KG1 (cell line): Measurements from ENCODE around the gene ADAMTS15.

Source experiments
- DNase-seq: peaks from one replicate; lab custom pipeline; 2025; lab: John Stamatoyannopoulos, UW

Gene ADAMTS15, protein sequence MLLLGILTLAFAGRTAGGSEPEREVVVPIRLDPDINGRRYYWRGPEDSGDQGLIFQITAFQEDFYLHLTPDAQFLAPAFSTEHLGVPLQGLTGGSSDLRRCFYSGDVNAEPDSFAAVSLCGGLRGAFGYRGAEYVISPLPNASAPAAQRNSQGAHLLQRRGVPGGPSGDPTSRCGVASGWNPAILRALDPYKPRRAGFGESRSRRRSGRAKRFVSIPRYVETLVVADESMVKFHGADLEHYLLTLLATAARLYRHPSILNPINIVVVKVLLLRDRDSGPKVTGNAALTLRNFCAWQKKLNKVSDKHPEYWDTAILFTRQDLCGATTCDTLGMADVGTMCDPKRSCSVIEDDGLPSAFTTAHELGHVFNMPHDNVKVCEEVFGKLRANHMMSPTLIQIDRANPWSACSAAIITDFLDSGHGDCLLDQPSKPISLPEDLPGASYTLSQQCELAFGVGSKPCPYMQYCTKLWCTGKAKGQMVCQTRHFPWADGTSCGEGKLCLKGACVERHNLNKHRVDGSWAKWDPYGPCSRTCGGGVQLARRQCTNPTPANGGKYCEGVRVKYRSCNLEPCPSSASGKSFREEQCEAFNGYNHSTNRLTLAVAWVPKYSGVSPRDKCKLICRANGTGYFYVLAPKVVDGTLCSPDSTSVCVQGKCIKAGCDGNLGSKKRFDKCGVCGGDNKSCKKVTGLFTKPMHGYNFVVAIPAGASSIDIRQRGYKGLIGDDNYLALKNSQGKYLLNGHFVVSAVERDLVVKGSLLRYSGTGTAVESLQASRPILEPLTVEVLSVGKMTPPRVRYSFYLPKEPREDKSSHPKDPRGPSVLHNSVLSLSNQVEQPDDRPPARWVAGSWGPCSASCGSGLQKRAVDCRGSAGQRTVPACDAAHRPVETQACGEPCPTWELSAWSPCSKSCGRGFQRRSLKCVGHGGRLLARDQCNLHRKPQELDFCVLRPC

DNA sequence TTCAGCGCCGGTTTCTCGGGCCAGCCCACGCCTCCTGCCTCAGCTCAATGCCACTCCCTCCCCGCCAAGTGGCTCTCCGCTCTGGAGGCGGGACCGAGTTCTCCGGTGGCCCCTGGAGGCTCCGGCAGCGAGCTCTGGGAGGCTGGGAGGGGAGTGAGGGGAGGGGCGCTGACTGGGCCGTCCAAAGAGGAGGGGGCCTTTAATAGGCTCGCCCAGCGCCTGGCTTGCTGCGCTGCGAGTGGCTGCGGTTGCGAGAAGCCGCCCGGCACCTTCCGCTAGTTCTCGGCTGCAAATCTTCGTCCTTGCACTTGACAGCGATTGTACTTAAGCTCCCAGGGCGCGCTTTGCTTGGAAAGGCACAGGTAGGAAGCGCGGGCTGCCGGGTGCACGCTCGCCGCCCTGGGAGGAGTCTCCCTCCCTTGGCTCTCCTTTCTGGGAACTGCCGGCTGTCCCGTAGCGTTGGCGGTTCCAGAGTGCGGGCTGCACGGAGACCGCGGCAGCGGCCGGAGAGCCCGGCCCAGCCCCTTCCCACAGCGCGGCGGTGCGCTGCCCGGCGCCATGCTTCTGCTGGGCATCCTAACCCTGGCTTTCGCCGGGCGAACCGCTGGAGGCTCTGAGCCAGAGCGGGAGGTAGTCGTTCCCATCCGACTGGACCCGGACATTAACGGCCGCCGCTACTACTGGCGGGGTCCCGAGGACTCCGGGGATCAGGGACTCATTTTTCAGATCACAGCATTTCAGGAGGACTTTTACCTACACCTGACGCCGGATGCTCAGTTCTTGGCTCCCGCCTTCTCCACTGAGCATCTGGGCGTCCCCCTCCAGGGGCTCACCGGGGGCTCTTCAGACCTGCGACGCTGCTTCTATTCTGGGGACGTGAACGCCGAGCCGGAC is at the start of gene ADAMTS15:
Gene ADAMTS15, plus strand, starts transcription at position 230 of the 894 bp plus-strand sequence. Its CDS starts 329 bp downstream, at position 559.
- no peak for DNase-seq

DNA sequence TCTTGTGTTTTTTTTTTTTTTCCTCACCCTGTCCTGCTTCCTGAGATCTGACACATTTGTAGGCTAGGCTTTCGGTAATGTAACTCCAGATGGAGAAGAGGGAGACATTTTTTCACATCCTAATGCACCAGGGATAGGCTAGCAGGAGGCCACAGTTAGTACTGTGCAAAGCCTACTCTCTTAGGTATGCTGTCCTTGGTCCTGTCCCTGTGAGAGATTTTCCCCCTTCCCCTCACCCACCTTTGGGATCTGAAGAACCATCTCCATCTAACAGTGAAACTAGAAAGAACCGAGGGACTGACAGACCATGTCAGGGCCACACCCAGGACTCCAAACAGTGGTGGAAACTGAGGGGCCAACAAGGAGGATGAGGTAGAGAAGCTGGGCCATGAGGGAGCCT is 49.2 kb upstream of the ADAMTS15 start:
- no peak for DNase-seq

DNA sequence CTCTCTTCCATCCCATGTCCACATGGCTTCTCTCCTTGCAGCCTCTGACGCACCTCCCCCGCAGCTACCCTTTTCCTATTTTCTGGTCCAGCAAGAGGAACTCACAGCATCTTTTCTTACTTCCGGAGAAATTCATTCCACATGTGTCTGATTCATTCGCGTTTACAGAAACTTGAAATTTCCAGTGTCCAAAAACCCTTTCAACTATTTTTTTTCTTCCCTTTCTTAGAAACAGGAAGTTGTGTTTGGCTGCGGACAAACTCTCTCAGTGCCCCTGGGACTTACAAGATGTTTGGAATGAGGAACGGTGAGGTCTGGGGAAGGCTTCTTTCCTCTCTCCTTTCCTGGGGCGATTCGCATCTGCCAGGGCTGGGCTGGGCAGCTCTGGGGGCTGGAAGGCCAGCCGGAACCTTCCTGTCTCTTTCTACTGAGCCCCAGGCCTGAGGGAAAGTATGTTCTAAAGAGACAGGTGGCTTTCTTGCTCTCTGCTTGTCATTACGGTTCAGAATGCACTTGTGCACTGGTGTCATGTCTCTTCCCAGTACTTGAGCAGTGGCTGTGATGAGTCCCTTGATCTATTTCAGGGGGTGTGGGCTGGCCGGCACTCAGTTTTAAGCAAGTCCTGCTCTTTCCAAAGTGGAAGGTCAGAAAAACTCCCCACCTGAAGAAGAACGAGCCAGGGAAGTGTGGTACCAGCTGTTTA is 47.5 kb upstream of the ADAMTS15 start:
- DNase-seq, result peak; percentile 70

DNA sequence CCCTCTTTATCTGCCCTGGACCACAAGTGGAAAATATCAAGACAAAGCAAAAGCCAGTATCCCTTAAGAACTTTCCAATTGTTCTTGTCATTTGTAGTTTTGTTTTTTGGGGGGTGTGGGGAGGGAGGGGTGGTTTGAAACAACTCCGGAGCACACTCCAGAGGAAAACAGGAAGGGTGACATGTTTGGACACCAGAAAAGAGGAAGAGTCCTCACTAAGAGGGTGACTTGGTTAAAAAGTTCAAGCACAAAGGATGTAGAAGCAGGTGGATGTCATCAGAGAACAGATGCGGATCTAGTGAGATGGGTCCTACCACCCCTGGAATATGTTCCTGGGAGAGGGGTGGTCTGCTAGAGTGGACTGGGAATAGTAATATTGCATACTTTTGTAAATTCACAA is 45.9 kb upstream of the ADAMTS15 start:
- no peak for DNase-seq

DNA sequence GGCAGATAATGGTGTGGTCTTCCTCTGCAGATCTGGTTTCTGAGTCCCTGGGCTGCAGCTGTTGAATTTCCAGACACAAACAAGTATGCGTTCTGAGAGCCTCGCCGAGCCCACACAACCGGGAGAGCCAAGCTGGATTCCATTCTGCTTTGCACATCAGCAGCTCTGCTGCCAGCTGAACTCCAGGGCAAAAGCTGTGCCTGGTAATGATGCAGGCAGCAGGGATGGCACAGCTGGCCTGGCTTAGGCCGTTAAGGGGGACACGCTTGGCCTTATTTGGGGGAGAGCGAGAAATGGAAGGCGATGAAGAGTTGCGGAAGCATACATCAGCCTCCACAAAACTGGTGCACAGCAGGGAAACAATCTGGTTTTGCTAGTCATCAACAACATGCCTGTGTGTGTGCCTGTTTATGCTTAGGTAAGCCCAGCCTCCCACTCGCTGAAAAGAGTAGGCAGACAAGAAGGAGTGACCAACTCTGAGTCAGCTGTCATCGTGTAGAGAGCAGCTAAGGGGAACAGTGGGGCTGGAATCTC is 45.1 kb upstream of the ADAMTS15 start:
- DNase-seq, result no peak

DNA sequence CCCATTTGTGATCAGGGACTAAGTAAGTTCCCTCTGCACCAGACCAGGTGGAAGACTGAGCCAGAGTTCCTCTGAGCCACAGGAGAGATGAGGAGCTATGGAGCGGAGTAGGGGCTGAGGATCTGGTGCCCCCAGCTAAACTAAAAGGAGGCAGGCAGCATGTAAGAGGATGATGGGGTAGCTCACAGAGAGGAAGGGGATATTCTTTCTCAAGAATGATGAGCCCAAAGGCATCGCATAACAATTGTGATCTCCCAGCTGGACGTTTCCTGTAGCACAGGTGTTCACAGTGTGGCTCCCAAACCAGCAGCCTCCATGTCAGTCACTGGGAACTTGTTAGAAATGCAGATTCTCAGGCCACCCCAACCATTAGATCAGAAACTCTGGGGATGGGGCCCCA is 44.5 kb upstream of the ADAMTS15 start:
- DNase-seq, result no peak

DNA sequence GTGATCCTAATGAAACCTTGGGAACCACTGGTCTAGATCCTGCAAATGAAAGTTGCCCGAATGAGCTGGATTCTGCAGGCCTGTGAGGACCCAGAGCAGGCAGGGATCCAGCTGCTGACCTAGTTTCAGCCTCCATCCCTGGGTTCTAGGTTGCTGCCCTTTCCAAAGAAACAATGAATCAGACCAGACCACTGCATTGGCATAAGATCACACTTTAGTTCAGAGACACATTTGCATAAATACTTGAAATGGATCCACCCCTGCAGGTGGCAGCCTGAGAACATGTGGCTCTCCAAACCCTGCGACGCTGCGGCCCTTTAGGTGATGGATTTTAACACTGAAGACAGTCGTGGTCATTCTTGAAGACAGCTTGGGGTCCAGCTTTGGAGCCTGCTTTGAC is 43.7 kb upstream of the ADAMTS15 start:
- no peak for DNase-seq

DNA sequence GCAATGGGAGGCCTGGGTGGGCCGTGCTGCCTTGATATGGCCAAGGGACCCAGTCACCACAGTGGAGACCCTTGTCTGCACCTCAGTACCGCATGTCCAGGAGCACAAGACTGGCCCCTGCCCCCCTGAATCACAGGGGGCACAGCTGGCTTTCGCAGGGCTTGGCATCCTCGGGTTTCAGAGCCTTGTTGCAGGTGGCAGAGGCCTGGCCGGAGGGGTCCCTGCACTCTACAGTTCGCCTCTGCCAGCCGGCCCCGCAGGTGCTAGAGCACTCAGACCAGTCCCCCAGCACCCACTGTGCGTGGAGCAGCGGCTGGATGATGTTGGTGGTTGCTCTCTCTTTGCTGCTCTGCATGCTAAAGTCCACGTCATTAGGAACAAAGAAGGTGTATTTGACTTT is 43.0 kb upstream of the ADAMTS15 start:
- DNase-seq, result no peak

DNA sequence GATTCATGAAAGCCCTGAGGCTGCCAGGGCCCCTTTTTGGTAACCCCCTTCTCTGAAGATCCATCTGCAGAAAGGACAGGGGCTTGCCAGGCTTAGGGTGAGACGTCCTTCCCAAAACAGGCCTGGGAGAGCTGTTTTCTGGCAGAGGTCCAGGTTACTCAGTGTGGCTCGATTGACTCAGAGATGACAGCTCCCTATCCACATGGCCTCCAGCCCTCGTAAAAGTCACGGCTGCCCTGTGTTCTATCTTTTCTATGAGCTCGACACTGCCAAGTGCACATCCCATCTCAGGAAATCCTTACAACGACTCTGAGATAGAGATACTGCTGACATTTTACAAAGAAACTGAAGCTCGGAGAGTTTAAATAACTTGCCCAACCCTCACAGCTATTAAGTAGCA is 40.5 kb upstream of the ADAMTS15 start:
- DNase-seq, result no peak

DNA sequence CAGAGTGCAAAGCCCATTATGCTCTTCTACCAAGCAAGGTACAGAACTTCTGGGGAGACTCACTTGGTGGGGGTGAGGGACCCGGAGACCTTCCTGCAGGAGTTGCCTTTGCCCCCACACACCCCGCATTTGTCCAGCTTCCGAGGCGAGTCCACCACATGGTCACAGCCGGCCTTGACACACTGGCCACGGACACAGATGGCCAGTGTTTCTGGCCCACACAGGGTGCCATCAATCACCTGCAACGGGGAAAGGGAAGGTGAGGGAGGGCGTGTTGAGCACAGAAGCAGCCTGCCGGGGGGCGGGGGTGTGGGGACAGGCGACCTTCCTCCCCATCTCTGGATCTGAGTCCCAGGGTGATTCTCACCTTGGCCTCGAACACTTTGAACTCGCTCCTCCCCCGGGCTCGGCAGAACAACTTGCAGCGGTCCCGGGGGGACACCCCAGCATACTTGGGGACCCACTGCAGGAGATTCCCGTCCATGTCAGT is 40.0 kb upstream of the ADAMTS15 start:
- DNase-seq, result no peak

DNA sequence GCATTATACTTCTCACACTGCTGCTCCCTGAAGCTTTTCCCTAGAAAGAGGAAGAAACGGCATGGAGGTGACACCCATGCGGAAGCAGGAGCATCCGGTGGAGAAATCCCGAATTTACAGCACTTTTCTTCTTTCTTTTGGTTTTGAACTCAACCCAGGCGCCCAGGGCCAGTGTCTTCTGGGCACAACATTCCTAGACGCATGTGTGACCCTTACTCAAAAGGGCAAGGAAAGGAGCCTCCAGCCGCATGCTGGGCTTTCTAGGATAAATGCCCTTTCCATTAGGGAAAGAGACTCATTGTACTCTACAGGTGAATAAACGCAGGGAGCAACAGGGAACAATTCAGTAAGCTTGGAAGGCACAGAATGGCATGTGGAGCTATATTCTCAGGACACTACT is 39.5 kb upstream of the ADAMTS15 start:
- DNase-seq, result no peak

DNA sequence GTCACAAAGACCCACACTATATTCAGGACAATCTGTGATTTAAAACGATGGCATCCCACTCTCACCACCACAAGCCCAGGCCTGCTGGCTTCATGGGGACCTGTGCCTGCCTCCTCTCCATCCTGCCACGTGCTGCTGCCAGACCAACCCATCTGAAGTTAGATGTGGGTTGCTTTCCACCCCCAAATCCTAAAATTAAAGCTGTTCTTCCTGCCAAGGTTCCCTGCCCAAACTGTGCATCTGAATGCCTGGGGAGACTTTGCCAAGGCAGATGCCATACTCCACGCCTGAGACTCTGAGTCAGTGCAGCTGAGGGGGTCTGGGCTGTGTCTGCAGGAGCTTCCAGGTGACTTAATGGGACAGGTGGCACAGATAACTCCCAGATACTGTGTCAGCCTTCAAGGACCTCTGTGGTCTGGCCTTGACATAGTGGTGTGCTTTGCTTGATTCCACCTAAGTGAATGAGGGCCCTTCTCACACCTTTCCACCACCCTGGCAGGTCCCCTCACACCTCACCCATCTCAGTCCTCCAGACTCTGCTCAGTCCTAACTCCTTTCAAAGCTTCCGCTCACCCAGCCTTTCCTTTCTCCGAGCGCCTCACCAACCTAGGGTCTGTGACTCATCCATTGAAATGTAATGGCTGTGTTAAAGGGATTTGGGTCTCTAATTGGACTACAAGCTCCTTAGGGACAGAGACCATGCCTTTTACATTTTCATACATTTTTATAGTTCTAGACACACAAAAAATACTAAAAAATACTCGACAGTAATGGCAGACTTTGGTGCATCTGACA is 38.7 kb upstream of the ADAMTS15 start:
- no peak for DNase-seq

DNA sequence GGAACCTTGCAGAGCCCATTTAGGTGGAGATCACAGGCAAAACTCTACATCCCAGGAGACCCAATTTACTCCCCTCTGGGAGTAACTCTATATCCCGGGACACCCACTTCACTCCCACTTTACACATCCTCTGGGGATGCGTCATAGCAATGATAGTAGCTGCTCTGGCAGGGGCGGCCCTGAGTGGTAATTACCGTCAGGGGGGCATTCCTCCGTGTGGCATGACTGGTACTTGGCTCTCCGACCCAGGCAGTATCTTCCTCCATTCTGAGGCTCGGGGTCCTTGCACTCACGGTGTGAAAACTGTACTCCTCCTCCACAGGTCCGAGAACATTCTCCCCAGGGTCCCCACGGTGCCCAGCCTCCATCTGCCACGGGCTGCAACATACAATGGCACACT is 37.2 kb upstream of the ADAMTS15 start:
- no peak for DNase-seq

DNA sequence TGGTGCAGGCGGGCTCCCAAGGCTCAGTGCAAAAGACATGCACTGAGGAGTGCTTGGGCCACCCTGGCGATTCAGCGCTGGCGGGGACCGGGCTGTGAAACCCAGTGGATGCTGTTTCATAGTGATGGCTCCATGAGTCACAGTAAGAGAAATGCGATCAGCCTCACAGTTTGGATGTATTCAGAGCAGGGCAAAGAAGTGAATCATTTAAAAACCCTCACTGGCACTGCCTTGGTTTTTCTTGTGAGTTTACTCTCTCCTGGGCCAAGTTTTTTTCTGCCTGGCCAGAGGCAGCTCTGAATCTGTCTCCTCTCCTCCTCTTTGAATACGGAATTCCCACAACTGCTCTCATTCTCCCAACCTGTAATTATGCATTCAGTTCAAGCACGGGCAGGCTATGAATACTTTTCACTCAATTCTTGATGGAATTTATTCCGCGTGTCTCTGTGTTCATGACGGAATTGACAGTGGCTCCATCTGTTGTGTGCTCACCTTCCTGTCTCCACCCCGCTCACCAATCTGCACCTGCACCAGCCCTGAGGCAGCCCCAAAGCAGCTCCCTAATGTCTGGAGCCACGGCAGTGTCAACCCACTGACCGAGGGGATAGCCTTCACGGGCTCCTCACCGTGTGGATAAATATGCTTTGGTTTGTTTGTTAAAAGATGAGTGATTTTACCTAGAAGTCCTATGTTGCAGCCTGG is 34.9 kb upstream of the ADAMTS15 start:
- DNase-seq, result no peak

DNA sequence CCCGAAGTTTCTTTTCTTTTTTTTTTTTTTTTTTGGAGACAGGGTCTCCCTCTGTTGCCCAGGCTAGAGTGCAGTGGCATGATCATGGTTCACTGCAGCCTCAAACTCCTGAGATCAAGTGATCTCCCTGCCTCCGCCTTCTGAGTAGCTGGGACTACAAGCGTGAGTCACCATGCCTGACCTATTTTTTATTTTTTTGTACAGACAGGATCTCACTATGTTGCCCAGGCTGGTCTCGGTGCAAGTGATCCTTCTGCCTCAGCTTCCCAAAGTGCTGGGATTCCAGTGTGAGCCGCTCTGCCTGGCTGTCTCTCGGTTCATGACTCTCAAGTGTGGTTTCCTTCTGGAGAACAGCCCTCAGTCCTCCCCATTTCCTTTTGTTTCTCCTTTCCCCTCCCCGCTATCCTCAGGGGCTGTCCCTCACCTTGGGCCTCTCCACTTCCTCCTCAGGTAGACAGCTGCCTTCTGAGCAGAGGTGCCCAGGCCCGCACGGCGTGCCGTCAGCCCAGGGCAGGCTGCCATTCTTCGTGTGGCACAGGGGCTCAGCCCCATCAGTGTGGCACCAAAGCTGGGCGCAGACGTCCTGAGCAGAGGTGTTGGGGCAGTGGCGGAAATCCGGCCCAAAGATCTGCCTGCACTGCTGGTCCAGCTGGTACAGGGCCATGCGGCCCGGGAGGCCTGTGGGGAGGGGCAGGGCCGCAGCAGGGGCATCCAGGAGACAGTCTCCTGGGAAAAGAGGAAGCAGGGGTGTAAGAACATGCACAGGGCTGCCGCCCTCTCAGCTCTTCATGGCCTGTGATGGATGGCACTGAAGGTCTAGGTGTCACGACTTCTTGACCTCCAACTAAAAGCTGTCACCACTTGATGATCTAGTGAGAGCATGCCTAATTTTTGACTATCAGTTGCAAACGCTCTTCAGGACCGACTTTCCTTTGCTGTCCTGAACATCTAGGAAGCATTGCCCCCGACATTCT is 34.1 kb upstream of the ADAMTS15 start:
- no peak for DNase-seq

DNA sequence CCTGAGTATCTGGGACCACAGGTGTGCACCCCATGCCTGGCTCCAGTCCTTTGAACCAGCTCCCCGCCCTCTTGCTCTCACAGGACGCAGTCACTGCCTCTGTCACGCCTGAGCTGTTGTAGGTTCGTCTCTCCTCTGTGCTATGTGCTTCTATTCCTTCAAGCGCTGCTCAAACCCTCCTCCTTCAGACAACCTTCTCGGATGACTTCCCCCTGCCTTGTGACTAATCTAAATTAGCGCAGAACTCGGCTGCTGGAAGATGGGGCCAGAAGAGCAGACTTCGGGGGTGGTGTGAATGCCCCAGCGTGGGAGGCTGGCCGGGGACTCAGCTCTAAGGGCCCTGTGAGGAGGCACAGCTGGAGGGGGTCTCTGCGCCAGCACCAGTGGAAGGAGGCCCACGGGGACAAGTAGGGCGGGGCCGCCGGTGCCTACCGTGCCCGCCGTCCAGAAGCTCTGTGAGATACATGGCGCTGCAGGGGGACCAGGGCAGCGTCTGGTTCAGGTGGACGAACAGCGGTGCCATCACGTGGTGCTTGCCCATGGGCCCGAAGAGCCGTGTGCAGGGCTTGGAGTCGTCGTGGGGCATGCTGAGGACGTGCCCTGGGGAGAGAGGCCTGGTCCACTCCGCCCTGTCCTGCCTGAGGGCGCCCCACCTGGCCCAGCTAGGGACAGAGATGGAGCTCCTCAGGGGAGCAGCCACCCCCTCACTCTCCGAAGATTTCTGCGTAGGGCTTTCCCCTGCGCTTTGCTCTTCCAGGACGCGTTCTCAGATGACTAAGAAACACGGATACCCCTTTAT is 32.5 kb upstream of the ADAMTS15 start:
- DNase-seq, result no peak

DNA sequence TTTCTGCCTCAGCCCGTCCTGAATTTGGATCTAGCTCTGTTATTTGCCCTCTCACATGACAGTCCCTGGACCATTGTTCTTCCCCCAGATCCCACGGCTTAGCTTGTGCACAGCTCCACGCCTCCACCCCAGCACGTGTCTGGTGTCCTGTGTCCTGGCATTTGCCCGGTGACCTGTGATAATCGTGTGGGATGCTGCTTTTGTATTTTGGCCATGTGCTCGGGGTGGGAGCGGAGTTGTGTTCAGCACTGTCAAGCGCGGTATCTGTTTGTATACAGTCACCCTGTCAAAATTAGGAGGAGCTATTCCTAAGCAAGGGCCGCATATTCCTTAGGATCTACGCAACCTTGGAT is 31.9 kb upstream of the ADAMTS15 start:
- no peak for DNase-seq

DNA sequence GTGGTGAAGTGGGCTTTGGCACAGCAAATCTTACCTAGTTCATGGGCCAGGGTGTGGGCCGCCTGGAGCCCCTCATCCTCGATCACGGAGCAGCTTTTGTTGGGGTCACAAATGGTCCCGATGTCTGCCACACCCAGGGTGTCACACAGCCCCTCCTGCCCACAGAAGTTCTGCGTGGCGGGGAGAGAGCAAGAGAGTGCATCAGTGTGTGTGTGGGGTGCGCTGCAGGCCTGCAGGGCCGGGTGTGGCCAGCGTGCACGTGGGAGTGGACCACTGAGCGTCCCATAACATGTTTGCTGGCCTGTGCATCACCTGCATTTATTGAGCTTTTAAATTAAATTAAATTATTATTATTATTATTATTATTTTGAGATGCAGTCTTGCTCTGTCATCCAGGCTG is 31.5 kb upstream of the ADAMTS15 start:
- DNase-seq, result no peak
